ENCODE data around the gene COL1A2.

DNA sequence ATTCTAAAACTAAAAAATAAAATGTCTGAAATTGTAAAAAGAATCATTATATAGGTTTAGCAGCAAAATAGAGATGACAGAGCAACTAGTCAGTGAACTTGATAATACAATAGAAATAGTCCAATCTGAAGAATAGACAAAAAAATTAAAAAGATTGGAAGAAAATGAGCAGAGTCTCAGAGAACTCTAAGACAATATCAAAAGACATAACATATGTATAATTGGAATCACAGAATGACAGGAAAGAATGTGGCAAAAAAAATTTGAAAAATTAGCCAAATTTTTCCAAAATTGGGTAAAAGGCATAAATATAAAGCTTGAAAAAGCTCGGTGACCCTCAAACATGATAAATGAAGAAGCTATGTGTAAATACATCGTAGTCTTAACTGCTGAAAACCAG lies 76.9 kb downstream of the COL1A2 start:
- TF ChIP-seq, protein P1, sequence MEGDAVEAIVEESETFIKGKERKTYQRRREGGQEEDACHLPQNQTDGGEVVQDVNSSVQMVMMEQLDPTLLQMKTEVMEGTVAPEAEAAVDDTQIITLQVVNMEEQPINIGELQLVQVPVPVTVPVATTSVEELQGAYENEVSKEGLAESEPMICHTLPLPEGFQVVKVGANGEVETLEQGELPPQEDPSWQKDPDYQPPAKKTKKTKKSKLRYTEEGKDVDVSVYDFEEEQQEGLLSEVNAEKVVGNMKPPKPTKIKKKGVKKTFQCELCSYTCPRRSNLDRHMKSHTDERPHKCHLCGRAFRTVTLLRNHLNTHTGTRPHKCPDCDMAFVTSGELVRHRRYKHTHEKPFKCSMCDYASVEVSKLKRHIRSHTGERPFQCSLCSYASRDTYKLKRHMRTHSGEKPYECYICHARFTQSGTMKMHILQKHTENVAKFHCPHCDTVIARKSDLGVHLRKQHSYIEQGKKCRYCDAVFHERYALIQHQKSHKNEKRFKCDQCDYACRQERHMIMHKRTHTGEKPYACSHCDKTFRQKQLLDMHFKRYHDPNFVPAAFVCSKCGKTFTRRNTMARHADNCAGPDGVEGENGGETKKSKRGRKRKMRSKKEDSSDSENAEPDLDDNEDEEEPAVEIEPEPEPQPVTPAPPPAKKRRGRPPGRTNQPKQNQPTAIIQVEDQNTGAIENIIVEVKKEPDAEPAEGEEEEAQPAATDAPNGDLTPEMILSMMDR (IDR thresholded peaks at IDR 0.05): no peak
- no peak for TF ChIP-seq POLR2A (IDR thresholded peaks at IDR 0.05)
